NCI-H524 treated with DMSO at 0.1 percent for 48 hours (cell line): ENCODE measurements around the gene SLC4A5.
"Not testable (repeated sequence)": the region's sequence is repeated elsewhere in the genome, so short reads cannot be mapped to it uniquely, and the experiment has no call there.

Experiments
- DNase-seq: peaks from one replicate; lab custom pipeline; 2025; lab: John Stamatoyannopoulos, UW

Gene SLC4A5

GRCh38 chr2:74364533-74365505 lies 21.6 kb upstream of the SLC4A5 start:
- no peak for DNase-seq

- no peak for DNase-seq
These were observed 18.1 kb upstream of the SLC4A5 start for GRCh38 chr2:74361327-74361726.

DNA sequence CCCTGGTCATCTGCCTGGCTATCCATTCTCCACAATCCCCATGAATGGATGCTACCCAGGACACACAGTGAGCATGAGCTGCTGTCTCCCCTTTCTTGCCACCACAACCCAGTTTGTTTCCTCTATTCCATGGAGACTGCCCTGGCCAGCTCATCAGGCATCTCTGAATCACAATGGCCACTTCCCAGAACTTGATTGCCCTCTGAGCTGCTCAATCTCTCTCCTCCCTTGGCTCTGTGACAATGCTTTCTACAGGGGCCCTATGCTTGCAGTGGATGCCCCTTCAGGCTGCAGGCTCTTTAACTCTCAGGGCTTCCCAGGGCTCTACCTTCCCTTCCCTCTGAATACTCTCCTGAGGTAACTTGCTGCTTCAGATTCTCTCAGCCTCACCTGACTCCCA lies 14.4 kb upstream of the SLC4A5 start:
- no peak for DNase-seq

DNA sequence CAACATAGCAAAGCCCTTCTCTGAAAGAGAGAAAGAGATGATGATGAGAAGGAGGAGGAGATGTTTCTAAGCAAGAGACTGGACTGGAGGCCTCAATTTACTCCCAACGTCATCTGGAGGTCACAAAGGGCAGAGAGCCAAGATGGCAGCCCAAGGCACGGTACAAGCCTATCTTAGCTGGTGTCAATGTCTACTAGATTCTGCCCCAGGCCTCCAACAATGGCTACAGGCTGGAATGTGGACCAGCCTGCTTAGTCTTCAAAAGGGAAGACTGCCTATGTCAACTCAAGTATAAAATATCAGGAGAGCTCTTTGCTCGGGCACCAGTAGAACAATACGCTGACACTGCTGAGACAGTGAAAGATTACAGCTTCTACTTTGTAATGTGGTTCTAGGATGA lies 6.7 kb upstream of the SLC4A5 start:
- DNase-seq: no peak

GRCh38 chr2:74347742-74348141 lies 4.5 kb upstream of the SLC4A5 start:
- no peak for DNase-seq

GRCh38 chr2:74347303-74347702 lies 4.1 kb upstream of the SLC4A5 start:
- no peak for DNase-seq

DNA sequence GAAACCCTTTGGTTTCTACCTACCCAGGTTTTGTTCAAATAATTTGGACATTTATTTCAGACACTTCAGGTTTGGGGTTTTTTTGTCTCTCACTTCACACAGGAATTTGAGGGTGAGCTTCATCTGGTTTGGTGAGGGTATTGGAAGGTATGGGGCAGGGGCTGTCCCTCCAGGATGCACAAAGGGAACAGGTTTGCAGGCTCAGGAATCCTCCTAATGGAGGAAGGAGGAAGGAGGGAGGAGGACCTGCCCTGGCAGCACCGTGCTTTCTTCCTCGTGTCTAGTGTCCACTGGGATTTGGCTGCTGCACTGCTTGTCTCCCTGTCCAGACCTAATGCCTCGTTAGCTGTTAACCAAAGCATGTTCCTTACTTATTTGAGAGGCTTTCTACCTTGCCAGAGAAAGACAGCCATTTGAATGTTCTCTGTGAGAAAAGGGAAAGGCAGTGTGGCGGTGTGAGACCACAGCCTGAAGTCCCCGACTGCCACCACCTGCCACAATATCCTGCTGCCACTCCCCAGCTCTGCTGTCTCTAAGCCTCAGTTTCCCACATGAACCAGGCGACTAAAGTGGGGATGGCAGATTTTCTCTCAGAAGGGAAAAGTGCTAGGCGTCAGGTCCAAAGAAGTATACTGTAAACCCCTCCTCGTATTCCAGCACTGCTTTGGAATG lies 2.2 kb upstream of the SLC4A5 start:
- DNase-seq: no peak

DNA sequence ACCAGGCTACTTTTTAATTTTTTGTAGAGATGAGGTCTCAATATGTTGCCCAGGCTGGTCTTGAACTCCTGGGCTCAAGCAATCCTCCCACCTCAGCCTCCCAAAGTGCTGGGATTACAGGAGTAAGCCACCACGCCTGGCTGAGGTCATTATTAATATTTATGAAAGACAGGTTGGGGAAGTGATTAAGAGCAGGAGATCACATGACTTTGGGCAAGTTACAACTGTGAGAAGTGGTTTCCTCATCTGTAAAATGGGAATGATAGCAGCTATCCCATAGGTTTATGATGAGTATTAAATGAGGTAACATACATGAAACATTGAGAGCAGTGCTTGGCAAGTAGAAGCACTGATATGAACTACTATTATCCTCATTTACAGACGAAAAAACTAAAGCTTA lies 7.0 kb downstream of the SLC4A5 start:
- DNase-seq: not testable (repeated sequence)

DNA sequence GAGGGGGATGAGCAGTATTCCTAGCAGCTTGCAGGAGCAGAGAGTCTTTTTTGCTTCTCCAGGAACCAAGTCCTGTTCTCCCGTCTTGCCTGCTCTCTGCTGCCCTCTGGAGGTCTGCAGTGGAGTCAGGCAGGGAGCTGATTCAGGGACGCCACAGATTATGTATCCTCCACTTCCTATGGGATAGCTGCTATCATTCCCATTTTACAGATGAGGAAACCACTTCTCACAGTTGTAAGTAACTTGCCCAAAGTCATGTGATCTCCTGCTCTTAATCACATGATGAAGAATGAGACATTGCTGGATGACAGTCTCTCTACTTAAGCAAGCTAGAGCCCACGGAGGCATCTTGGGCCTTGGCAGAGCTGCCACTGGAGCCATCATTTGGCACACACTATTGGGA lies 8.3 kb downstream of the SLC4A5 start:
- no peak for DNase-seq

GRCh38 chr2:74333896-74334586 lies 9.2 kb downstream of the SLC4A5 start:
- DNase-seq: no peak

DNA sequence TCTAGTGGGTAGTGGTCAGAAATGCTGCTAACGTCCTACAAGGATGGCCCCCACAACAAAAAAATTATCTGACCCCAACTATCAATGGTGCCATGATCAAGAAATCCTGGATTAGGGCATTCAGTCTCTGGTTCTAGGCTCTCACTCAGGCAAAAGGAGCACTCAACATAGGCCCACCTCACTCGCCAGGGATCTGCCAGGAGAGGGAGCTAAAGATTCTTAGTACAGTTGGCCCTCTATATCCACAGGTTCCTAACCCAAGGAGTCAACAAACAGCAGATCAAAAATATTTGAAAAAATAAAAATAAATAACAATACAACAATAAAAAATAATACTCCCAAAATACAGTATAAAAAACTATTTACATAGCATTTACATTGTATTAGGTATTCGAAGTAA lies 10.0 kb downstream of the SLC4A5 start:
- DNase-seq: peak; percentile 8

- DNase-seq: no peak
These were observed 10.6 kb downstream of the SLC4A5 start for GRCh38 chr2:74332550-74333174.

DNA sequence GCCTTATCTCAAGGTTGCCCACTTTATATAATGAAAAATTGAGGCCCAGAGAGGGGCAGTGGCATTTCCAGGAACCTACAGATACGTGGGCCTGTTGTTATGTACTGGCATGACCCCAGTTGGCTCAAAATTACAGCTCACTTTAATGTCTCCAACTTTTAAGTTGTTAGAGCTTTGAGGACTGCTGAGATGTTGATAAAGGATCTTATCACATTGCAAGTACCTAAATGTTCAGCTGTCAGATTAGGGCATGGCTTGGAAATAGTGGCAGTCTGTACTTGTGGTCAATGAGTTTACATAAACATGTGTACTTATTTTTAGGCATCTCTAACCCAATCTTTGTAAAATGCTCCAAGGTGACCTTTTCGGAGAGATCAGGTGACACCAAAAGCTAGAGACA lies 14.6 kb downstream of the SLC4A5 start:
- no peak for DNase-seq

DNA sequence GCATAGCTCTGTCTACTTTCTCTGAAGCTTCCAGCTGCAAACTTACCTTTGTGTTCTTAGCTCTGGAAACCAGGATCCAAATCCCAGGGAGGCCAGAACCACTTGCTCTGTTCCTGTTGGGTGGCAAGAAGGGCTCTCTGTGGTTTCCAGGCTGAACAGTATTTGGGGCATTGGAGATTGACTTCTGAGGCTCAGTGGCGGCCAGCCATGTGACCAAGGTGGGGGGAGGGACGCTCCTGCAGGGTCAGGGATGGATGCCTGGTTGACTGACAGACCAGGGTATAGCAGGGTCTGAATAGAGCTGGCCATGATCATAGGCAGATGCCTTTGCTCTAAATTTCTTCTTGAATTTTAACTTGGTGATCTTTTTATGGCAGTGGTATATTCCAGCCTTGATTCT lies 15.1 kb downstream of the SLC4A5 start:
- DNase-seq: no peak

DNA sequence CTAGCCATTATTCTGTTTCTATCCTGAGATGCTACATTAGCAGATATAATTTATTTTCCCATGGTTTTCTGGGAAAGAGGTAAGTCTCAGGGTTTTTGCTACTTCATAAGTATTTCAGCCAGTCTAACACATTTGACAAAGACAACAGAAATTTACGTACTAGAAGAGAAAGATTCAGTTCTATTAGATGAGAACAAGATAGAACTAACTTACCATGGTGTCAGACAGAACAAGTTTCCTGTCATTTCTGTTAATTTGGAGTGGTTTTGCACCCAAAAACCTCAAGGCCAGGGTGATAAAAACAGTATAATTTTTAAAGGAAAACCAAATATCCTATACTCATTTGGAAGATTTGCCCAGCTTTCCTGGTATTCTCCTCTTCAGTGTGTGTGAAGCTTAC lies 15.6 kb downstream of the SLC4A5 start:
- DNase-seq: no peak

DNA sequence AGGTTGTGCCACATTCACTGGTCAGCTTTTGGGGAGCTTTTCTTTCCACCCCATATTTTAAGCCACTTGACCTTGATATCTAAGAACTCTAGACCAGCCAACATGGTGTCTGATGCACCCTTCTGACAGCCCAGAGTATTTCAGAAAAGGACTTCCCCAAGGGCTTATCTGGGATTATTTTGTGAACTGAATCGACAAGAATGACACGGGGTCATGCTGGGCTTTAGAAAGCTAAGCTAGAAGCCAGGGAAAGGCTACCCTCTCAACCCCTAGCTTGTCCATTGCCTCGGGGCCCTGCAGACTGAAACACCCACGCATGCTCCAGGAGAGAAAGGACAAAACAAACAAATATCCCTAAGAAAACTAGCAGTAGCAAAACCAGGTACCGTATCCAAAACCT lies 16.0 kb downstream of the SLC4A5 start:
- DNase-seq: no peak

DNA sequence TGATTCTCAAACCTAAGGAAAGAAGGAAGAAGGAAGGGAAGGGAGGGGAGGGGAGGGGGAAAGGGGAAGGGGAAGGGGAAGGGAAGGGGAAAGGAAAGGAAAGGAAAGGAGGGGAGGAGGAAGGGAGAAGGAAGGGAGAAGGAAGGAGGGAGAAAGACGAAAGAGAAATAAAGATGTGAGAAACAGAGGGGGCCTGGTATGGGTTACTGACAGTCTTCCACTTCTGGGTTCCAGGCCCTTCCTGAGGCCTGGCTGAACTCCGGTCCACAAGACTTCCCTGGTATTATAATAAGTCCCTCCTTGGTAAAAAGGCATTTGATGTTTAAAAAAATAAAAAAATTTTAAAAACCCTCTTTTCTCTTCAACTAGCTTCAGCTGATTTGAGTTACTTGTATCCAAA lies 17.4 kb downstream of the SLC4A5 start:
- no peak for DNase-seq

- DNase-seq: no peak
These were observed 21.5 kb downstream of the SLC4A5 start for GRCh38 chr2:74321737-74322136.

DNA sequence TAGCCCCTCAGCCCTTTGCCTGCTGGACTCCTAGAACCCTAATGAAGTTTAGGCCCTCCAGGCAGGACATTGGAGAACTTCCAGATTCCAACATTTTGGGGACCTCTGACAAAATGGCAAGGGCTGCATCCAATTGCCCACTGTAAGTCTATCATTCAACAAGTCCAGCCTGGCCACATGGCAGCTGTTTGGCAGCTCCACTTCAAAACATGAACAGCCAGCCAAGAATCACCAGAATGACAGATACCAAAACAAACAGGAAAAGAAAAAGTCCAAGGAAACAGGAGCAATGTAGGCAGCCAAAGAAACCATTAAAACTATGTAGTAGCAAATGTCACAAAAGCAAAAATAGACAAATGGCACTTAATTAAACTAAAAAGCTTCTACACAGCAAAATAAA lies 25.5 kb downstream of the SLC4A5 start:
- DNase-seq: no peak

GRCh38 chr2:74316627-74317295 lies 26.5 kb downstream of the SLC4A5 start:
- no peak for DNase-seq

DNA sequence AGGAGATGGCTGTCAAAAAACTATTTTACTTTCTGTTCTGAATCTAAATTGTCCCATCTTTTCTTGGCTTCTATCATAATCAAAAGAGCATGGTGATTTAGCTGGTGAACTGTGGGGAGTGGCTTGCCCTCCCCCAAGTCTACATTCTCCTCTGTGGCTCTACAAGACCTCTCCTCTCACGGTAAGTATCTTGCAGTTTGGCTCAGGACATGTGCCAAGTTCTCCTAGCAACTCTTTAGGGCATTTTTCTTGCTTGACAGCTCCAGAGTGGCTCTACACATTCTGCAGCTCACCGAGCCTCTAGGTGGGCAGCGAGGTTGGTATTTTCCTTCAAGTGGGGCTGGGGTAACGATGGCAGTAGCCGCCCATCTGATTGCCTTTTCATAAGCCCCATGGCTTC lies 29.1 kb downstream of the SLC4A5 start:
- no peak for DNase-seq

DNA sequence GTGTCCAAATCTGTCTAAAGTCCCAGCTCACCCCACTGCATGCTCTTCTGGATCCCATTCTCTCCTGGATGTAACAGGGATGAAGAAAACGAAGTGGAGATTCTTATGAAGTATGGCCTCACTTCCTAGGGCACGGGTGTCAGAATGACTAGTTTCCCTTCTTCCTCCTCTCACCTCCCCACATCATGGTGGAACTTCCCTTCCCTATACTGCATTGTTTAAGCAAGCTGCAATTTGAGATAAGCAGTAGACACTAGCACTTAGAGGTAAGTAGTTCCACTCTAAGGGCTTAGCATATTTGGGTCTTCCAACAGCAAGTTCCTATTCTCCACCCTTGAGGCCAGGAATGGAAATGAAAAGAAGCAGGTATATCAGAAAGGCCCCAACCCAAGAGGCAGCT lies 29.7 kb downstream of the SLC4A5 start:
- no peak for DNase-seq
